Measurements from ENCODE around the gene LIN7A. TPM values are rescaled to one million over a fixed set of nuclear protein-coding genes. Genes with fewer than 3 reads are reported as not detected.

Gene LIN7A, protein sequence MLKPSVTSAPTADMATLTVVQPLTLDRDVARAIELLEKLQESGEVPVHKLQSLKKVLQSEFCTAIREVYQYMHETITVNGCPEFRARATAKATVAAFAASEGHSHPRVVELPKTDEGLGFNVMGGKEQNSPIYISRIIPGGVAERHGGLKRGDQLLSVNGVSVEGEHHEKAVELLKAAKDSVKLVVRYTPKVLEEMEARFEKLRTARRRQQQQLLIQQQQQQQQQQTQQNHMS
- 7.1 and 14.1 TPM in 2 replicates for total RNA-seq

GRCh38 chr12:80937391-80938238 lies at the start of gene LIN7A:
TSS of gene LIN7A (minus strand) at chr12:80937934. CDS start at chr12:80937722, 212 bp downstream.

Other genes starting within 250 kb of the LIN7A start
- not detected in 2 replicates for gene MYF6, start 230.3 kb downstream of the LIN7A start, total RNA-seq
- not detected in 2 replicates for gene MYF5, start 221.0 kb downstream of the LIN7A start, total RNA-seq
- gene ACSS3, start 140.1 kb upstream of the LIN7A start, total RNA-seq, result 10.2 and 12.1 TPM in 2 replicates